Psoas muscle (tissue), 8 donors: ENCODE data around the gene SENP6. TPM values are rescaled to one million over a fixed set of nuclear protein-coding genes. Genes with fewer than 3 reads are reported as not detected.
A peak's percentile ranks its signal among the peaks of the same experiment; 100 is the strongest.

Experiments used
- ATAC-seq, 4 donors: fragments of 200-7000 bp; cut with Tn5 transposase; one replicate each; pipeline ENCODE4 v1.9.1; 2020; ENCODE audit warnings: moderate library complexity in 3 of 4, mild to moderate bottlenecking in 2 of 4
- DNase-seq, 2 donors: peaks; one replicate each; pipeline ENCODE4 v3.0.0-alpha.2; 2020
- H3K27ac ChIP-seq: fragments of 200-600 bp; one replicate; pipeline ENCODE4 v1.8.0; 2022
- H3K27me3 ChIP-seq, 3 donors: fragments of 200-600 bp in 1 of 3; one replicate each; pipeline versions ENCODE4 v1.6.1 to v1.8.0; 2013 to 2022; ENCODE audit warnings: low read length in 2 of 3, mild to moderate bottlenecking in 2 of 3, moderate library complexity in 1 of 3; ENCODE audit not compliant: insufficient read depth in 3 of 3
- H3K36me3 ChIP-seq, 2 donors: fragments of 200-600 bp in 1 of 2; one replicate each; pipeline versions ENCODE4 v1.6.1 to v1.8.0; 2013 to 2022; ENCODE audit warnings: low read depth in 1 of 2, mild to moderate bottlenecking in 1 of 2, moderate library complexity in 1 of 2; ENCODE audit not compliant: insufficient read depth in 1 of 2
- H3K4me1 ChIP-seq: fragments of 200-600 bp; one replicate; pipeline ENCODE4 v1.8.0; 2022
- H3K4me3 ChIP-seq: fragments of 200-600 bp; one replicate; pipeline ENCODE4 v1.8.0; 2022; ENCODE audit warnings: mild to moderate bottlenecking
- H3K9me3 ChIP-seq: fragments of 200-600 bp; one replicate; pipeline ENCODE4 v1.8.0; 2022
- WGBS, 3 donors: extraction: QIAGEN DNeasy Blood & Tissue Kit; methylation state at CpG; one replicate each; pipeline versions ENCODE4 v1.1.6 to v1.1.7; 2013; 5-methylcytosine and 5-hydroxymethylcytosine counted together
- intact Hi-C, 2 donors: fragments of 100-400 bp; cut with DNase I; formaldehyde crosslinking; loops; one replicate each; pipeline versions ENCODE4 v1.11.0 to v1.14.2; 2022
- polyA plus RNA-seq, 3 donors: library from polyadenylated mRNA; stranded (reverse); fragments of 200-250 nt; gene quantifications; one replicate each; pipeline ENCODE4 v1.2.3, GENCODE V29; 2013
- total RNA-seq, 4 donors: library from RNA; stranded (reverse); fragmentation: NEBNext Ultra II Directional in 2 of 4; extraction: Animal tissue kit (Norgen Biotek cat#: 25700) in 2 of 4; gene quantifications; one replicate each; pipeline versions ENCODE4 v1.2.1 to v1.2.4, GENCODE V29; 2021 to 2023
- TF ChIP-seq, protein P1 (sequence below): fragments of 200-600 bp; IDR thresholded peaks from one replicate; pipeline ENCODE4 v1.8.0; 2022; ENCODE audit warnings: antibody characterized with exemption
- donor health status: healthy with polysubstance abuse.
- donor health status: DM: no; HTN: no; CAD: no; lungs with moderate emphysema.
- donor health status: Bipolar disorder and iron deficiency.
- donor health status: healthy.
- donor health status: DM: yes; HTN: yes; CAD: no.
- donor health status: DM: no; HTN: no; CAD: no.
- donor health status: DM: no; HTN: no; CAD: no.
- donor health status: DM: yes; HTN: yes; CAD: no.

Gene SENP6
- total and polyA plus RNA-seq, 7 donors = 17.6 to 69.5 (median 51.5) TPM

DNA sequence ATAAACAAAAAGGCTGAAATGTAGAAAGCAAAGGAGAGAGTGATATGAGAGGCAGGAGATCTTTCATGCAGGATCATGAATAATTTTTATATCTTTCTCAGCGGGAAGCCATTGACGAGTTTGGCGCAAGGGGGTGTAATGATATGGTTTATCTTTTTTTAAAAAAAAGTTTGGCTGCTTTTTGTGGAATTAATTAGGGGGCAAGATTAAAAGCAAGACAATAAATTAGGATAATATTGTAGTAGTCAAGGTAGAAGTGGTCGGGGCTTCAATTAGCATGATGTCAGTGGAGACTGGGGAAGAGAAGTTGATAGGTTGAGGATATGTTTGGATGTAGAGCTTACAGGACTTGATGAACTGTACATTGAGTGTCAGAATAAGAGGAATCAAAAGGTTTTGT is 4.0 kb downstream of the SENP6 start:
- no peaks in the 10 kb centered on the region for H3K27me3 ChIP-seq
- H3K36me3 ChIP-seq = no peaks in the 10 kb centered on the region
- TF ChIP-seq, protein P1, sequence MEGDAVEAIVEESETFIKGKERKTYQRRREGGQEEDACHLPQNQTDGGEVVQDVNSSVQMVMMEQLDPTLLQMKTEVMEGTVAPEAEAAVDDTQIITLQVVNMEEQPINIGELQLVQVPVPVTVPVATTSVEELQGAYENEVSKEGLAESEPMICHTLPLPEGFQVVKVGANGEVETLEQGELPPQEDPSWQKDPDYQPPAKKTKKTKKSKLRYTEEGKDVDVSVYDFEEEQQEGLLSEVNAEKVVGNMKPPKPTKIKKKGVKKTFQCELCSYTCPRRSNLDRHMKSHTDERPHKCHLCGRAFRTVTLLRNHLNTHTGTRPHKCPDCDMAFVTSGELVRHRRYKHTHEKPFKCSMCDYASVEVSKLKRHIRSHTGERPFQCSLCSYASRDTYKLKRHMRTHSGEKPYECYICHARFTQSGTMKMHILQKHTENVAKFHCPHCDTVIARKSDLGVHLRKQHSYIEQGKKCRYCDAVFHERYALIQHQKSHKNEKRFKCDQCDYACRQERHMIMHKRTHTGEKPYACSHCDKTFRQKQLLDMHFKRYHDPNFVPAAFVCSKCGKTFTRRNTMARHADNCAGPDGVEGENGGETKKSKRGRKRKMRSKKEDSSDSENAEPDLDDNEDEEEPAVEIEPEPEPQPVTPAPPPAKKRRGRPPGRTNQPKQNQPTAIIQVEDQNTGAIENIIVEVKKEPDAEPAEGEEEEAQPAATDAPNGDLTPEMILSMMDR = no peak
- H3K27ac ChIP-seq = no peak overlapping the region
- 95 to 97% (median 95%) methylated on average over 4 of the region's 4 CpGs for WGBS, 3 donors
- peaks cover 50% of the 10 kb centered on the region for H3K4me1 ChIP-seq
- intact Hi-C loops = loop anchor here in 1 of 2 donors (10.0 kb wide), 2 partner anchors 231 to 321 kb away; partner anchors contain the start of gene TMEM30A
- H3K4me3 ChIP-seq = no peak overlapping the region
- ATAC-seq (no peak), DNase-seq (no peak)
- H3K9me3 ChIP-seq = no peaks in the 10 kb centered on the region

DNA sequence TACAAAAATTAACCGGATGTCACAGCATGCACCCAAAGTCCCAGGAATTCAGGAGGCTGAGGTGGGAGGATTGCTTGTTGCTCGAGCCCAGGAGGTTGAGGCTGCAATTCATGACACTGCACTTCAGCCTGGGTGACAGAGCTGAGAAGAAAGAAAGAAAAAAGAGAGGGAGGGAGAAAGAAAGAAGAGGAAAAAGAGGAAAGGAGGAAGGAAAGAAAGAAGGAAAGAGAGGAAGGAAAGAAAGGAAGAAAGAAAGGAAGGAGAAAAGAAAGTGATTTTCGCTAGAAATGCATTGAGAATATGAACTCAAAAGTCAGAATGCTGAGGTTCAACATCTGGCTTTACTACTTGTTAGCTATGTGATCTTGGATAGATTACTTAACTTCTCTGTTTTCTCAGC is 6.6 kb downstream of the SENP6 start:
- DNase-seq = no peak
- Histone ChIP-seq H3K4me1 (peaks cover 71% of the 10 kb centered on the region), H3K27me3 (no peaks in the 10 kb centered on the region)

GRCh38 chr6:75608956-75609533 is 7.4 kb downstream of the SENP6 start:
- WGBS, 3 donors = 42 to 53% (median 49%) methylated on average over 4 of the region's 4 CpGs
- Histone ChIP-seq H3K9me3 (no peaks in the 10 kb centered on the region), H3K4me1 (peaks cover 72% of the 10 kb centered on the region), H3K27ac (peak overlapping the region; percentile 33), H3K36me3 (no peaks in the 10 kb centered on the region), H3K4me3 (no peak overlapping the region), H3K27me3 (no peaks in the 10 kb centered on the region)
- ATAC-seq (no peak), DNase-seq (no peak)
- TF ChIP-seq, protein P1 = no peak
- intact Hi-C loops = loop anchor here in 1 of 2 donors (10.0 kb wide), 2 partner anchors 234 to 324 kb away; partner anchors contain the start of gene TMEM30A

More for the DNA sequence above, 6.6 kb downstream of the SENP6 start:
- TF ChIP-seq, protein P1 = no peak
- no peak overlapping the region for H3K27ac ChIP-seq
- no peak overlapping the region for H3K4me3 ChIP-seq
- intact Hi-C loops = loop anchor here in 1 of 2 donors (10.0 kb wide), 2 partner anchors 234 to 324 kb away; partner anchors contain the start of gene TMEM30A
- 82 to 87% (median 86%) methylated on average over 3 of the region's 3 CpGs for WGBS, 3 donors
- no peaks in the 10 kb centered on the region for H3K36me3 ChIP-seq
- no peak for ATAC-seq
- no peaks in the 10 kb centered on the region for H3K9me3 ChIP-seq

- ATAC-seq (peak; percentile 63 to 84 (median 76)), DNase-seq (no peak)
- TF ChIP-seq, protein P1 = no peak
- 43 to 80% (median 51%) methylated on average over 6 of the region's 6 CpGs for WGBS, 3 donors
- Histone ChIP-seq H3K4me3 (no peak overlapping the region), H3K4me1 (peaks cover 66% of the 10 kb centered on the region), H3K27me3 (no peaks in the 10 kb centered on the region), H3K27ac (peak overlapping the region; percentile 33), H3K36me3 (no peaks in the 10 kb centered on the region), H3K9me3 (no peaks in the 10 kb centered on the region)
- intact Hi-C loops = loop anchor here in 1 of 2 donors (10.0 kb wide), 2 partner anchors 235 to 325 kb away; partner anchors contain the start of gene TMEM30A
Measured at GRCh38 chr6:75609639-75610590, 8.2 kb downstream of the SENP6 start.
